Osteoblast (primary cell): ENCODE measurements around the gene SLC6A2. TPM values are rescaled to one million over a fixed set of nuclear protein-coding genes. Genes with fewer than 3 reads are reported as not detected.

ENCODE experiments used
- DNase-seq: peaks from one replicate; pipeline ENCODE4 v3.0.0; 2011; ENCODE audit warnings: low spot score, mixed read lengths; ENCODE audit not compliant: insufficient read length; ENCODE audit errors: missing footprints
- H2AFZ ChIP-seq: 2 replicates; pipeline ENCODE4 v1.6.0; 2011; ENCODE audit warnings: mild to moderate bottlenecking, low read length
- H3K27ac ChIP-seq: 2 replicates; pipeline ENCODE4 v1.5.1; 2011; ENCODE audit warnings: mild to moderate bottlenecking, low read depth, low read length, moderate library complexity
- H3K27me3 ChIP-seq: 2 replicates; pipeline ENCODE4 v1.6.0; 2012; ENCODE audit warnings: mild to moderate bottlenecking, control low read depth, inconsistent platforms, low read length, moderate library complexity; ENCODE audit not compliant: insufficient read depth
- H3K36me3 ChIP-seq: 2 replicates; pipeline ENCODE4 v1.5.1; 2011; ENCODE audit warnings: mild to moderate bottlenecking, low read length, control low read depth, moderate library complexity; ENCODE audit not compliant: insufficient read depth
- H3K4me1 ChIP-seq: 2 replicates; pipeline ENCODE4 v1.5.1; 2011; ENCODE audit warnings: mild to moderate bottlenecking, low read length, control low read depth, moderate library complexity; ENCODE audit not compliant: insufficient read depth
- H3K4me2 ChIP-seq: 2 replicates; pipeline ENCODE4 v1.6.0; 2011; ENCODE audit warnings: mild to moderate bottlenecking, low read length; ENCODE audit not compliant: insufficient read depth
- H3K4me3 ChIP-seq: fragments of 200-600 bp; sonication (generic); 3 replicates; pipeline ENCODE4 v1.5.1; 2012; ENCODE audit warnings: mild to moderate bottlenecking, low read length, inconsistent platforms; ENCODE audit not compliant: insufficient read depth
- H3K79me2 ChIP-seq: 2 replicates; pipeline ENCODE4 v1.6.0; 2012; ENCODE audit warnings: mild to moderate bottlenecking, low read length, control low read depth, inconsistent platforms; ENCODE audit not compliant: insufficient read depth
- H3K9me3 ChIP-seq: 2 replicates; pipeline ENCODE4 v1.5.1; 2011; ENCODE audit warnings: low read depth, low read length, control low read depth
- H4K20me1 ChIP-seq: 2 replicates; pipeline ENCODE4 v1.6.0; 2012; ENCODE audit warnings: mild to moderate bottlenecking, low read length, control low read depth; ENCODE audit not compliant: insufficient read depth
- total RNA-seq: library from RNA; depleted of rRNA; stranded (reverse); fragments of >200 nt; gene quantifications from 2 replicates; pipeline ENCODE4 v1.2.3, GENCODE V29; 2012
- TF ChIP-seq, protein P1 (sequence below): IDR thresholded peaks from 2 replicates; pipeline ENCODE4 v1.5.1; 2011; ENCODE audit warnings: mild to moderate bottlenecking, low read depth, low read length, moderate library complexity; ENCODE audit errors: extremely low read depth

The SLC6A2 gene
- total RNA-seq, 1 donor, result not detected

DNA sequence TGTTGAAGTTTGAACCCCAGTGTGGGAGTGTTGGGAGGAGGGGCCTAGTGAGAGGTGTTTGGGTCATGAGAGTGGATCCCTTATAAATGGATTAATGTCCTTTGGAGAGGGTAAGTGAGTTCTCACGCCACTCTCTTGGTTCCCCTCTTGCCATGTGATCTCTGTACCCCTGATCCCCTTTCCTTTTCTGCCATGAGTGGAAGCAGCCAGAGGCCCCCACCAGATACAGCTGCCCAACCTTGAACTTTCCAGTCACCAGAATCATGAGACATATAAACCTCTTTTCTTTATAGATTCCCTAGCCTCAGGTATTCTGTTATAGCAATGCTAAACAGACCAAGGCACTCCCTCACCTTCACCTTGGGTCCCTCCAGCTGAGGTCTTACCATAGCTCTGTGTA is 7.4 kb downstream of the SLC6A2 start:
- Histone ChIP-seq H3K36me3 (no peaks in the 10 kb centered on the region), H3K27me3 (peaks cover 3% of the 10 kb centered on the region), H3K79me2 (no peaks in the 10 kb centered on the region), H3K4me1 (no peaks in the 10 kb centered on the region), H2AFZ (no peak overlapping the region), H4K20me1 (no peaks in the 10 kb centered on the region), H3K27ac (no peak overlapping the region), H3K4me3 (no peak overlapping the region), H3K9me3 (no peaks in the 10 kb centered on the region), H3K4me2 (no peak overlapping the region)
- TF ChIP-seq, protein P1, sequence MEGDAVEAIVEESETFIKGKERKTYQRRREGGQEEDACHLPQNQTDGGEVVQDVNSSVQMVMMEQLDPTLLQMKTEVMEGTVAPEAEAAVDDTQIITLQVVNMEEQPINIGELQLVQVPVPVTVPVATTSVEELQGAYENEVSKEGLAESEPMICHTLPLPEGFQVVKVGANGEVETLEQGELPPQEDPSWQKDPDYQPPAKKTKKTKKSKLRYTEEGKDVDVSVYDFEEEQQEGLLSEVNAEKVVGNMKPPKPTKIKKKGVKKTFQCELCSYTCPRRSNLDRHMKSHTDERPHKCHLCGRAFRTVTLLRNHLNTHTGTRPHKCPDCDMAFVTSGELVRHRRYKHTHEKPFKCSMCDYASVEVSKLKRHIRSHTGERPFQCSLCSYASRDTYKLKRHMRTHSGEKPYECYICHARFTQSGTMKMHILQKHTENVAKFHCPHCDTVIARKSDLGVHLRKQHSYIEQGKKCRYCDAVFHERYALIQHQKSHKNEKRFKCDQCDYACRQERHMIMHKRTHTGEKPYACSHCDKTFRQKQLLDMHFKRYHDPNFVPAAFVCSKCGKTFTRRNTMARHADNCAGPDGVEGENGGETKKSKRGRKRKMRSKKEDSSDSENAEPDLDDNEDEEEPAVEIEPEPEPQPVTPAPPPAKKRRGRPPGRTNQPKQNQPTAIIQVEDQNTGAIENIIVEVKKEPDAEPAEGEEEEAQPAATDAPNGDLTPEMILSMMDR, result no peak
- no peak for DNase-seq

DNA sequence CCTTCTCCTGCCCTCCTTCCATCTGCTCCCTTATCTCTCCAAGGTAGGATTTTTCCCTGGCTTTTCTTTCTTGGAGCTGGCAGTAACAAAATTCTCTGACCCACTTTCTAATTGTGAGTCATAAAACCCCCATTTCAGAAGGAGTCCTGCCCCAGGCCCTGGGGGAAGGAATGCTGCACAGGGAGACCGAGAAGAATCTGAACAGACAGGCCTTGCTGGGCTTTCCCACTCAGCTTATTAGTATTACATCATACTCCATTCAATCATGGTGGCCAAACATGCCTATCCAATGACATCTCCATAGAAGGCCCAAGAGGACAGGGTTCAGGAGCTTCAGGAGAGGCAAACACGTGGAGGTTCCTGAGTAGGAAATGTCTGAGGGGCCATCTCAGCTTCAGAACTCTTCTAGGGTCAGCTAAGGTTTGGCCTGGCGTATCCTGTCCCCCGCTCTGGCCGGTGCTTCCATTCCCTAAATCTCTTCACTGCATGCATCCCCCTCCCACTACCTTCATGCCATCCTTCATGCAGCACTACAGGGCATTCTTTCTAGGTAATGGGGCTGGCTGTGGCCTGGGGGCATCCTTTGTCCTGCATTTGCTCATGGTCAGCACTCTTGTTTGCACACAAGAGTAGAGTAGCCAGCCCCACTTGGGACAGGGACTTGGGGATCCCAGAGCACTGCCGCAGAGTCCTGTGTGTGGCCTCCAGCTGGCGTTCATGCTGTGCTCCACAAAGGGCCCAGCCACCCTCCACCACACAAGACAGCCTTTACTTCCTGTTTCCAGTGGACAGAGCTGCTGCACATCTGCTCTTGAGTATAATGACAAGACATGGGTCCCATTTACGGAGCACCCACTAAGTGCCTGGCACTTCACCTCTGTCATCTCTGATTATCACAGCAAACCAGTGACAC is 8.2 kb downstream of the SLC6A2 start:
- H3K36me3 ChIP-seq, result no peaks in the 10 kb centered on the region
- TF ChIP-seq, protein P1, result no peak
- H3K79me2 ChIP-seq, result no peaks in the 10 kb centered on the region
- peaks cover 3% of the 10 kb centered on the region for H3K27me3 ChIP-seq
- no peak overlapping the region for H2AFZ ChIP-seq
- DNase-seq, result no peak
- no peak overlapping the region for H3K27ac ChIP-seq
- no peak overlapping the region for H3K4me3 ChIP-seq
- no peaks in the 10 kb centered on the region for H4K20me1 ChIP-seq
- no peaks in the 10 kb centered on the region for H3K4me1 ChIP-seq
- no peak overlapping the region for H3K4me2 ChIP-seq
- H3K9me3 ChIP-seq, result no peaks in the 10 kb centered on the region

DNA sequence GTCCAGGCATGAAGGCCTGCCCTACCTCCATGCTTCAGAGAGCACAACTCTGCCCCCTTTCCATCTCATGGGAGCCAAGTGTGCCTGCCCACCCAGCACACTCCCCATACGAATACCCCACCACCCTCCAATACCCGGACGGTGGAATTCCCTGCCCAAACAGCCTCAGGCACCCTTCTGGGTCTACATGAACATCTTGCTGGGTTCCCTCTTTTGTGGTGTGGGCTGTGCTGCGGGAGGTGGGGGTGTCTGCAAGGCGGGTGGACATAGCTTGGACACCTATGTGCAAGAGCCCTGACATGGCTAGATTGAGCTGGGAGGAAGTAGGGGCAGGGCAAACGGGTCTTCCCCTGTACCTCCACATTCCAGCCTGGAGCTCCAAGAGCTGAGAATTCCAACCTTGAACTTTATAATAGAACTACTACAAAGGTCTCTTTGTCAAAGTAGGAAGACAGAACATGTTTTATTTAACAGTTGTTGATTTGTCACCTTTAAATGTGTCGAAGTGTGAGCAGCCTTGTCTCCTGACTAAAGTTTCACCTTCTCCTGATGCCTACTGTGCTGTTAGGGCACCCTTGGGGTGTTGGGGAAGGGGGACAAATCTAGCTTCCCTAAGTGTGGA is 9.1 kb downstream of the SLC6A2 start:
- Histone ChIP-seq H3K4me1 (no peaks in the 10 kb centered on the region), H3K79me2 (no peaks in the 10 kb centered on the region), H3K9me3 (no peaks in the 10 kb centered on the region), H2AFZ (no peak overlapping the region), H3K4me3 (no peak overlapping the region), H3K27me3 (peaks cover 3% of the 10 kb centered on the region), H3K4me2 (no peak overlapping the region), H3K27ac (no peak overlapping the region), H4K20me1 (no peaks in the 10 kb centered on the region), H3K36me3 (no peaks in the 10 kb centered on the region)
- TF ChIP-seq, protein P1, result no peak
- no peak for DNase-seq

DNA sequence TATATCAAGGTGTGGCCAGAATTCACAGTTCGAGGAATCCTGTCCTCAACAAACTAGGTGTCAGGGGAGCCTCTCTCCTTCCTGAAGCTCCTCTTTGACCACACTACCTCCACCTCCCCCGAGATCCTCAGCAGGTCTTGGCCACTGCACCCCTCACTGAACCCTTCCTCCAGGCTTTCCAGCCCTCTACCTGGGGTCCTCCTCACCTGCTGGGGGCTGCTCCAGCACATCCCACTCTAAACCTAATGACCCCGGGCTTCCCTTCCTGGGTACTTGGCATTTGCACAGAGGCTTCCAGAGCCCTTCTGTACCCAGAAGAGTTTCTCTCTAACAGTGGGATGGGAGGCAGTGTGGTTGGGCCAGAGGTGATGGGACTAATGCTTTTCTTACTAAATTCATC is 9.7 kb downstream of the SLC6A2 start:
- Histone ChIP-seq H3K27ac (no peak overlapping the region), H3K36me3 (no peaks in the 10 kb centered on the region), H4K20me1 (no peaks in the 10 kb centered on the region), H3K4me2 (no peak overlapping the region), H3K4me1 (no peaks in the 10 kb centered on the region), H3K4me3 (no peak overlapping the region), H3K27me3 (peaks cover 3% of the 10 kb centered on the region), H3K9me3 (no peaks in the 10 kb centered on the region), H2AFZ (no peak overlapping the region), H3K79me2 (no peaks in the 10 kb centered on the region)
- DNase-seq, result no peak
- TF ChIP-seq, protein P1, result no peak
